Measurements from ENCODE around the gene CNTRL.
"Not testable (repeated sequence)": the region's sequence is repeated elsewhere in the genome, so short reads cannot be mapped to it uniquely, and the experiment has no call there.

The CNTRL gene

GRCh38 chr9:121138973-121139372, 64.2 kb downstream of the CNTRL start:
- DNase-seq = no peak

GRCh38 chr9:121140162-121140561, 65.4 kb downstream of the CNTRL start:
- no peak for DNase-seq

GRCh38 chr9:121141306-121141705, 66.6 kb downstream of the CNTRL start:
- DNase-seq = no peak

GRCh38 chr9:121141706-121142105, 67.0 kb downstream of the CNTRL start:
- DNase-seq = no peak

- no peak for DNase-seq
Observed at GRCh38 chr9:121143771-121144170, 69.0 kb downstream of the CNTRL start.

GRCh38 chr9:121144482-121144881, 69.7 kb downstream of the CNTRL start:
- DNase-seq = no peak

- no peak for DNase-seq
Observed at GRCh38 chr9:121150188-121150587, 75.4 kb downstream of the CNTRL start.

- no peak for DNase-seq
Observed at GRCh38 chr9:121153642-121154041, 78.9 kb downstream of the CNTRL start.

- DNase-seq = no peak
Observed at GRCh38 chr9:121154782-121155181, 80.0 kb downstream of the CNTRL start.

GRCh38 chr9:121156263-121156731, 81.5 kb downstream of the CNTRL start:
- no peak for DNase-seq

- DNase-seq = no peak
Observed at GRCh38 chr9:121157939-121158338, 83.2 kb downstream of the CNTRL start.

GRCh38 chr9:121160025-121160424, 85.3 kb downstream of the CNTRL start:
- no peak for DNase-seq

GRCh38 chr9:121168052-121168451, 93.3 kb downstream of the CNTRL start:
- no peak for DNase-seq

GRCh38 chr9:121169094-121169601, 94.4 kb downstream of the CNTRL start:
- DNase-seq = no peak

GRCh38 chr9:121171236-121171635, 96.5 kb downstream of the CNTRL start:
- no peak for DNase-seq

GRCh38 chr9:121172726-121173487, 98.2 kb downstream of the CNTRL start:
- DNase-seq = no peak

- DNase-seq = no peak
Observed at GRCh38 chr9:121173501-121173900, 98.7 kb downstream of the CNTRL start.

- DNase-seq = no peak
Observed at GRCh38 chr9:121178676-121179372, 104.1 kb downstream of the CNTRL start.

GRCh38 chr9:121179373-121179721, 104.6 kb downstream of the CNTRL start:
- DNase-seq = not testable (repeated sequence)

GRCh38 chr9:121179930-121180681, 105.4 kb downstream of the CNTRL start:
- no peak for DNase-seq

- no peak for DNase-seq
Observed at GRCh38 chr9:121182101-121182836, 107.5 kb downstream of the CNTRL start.

GRCh38 chr9:121182989-121183388, 108.2 kb downstream of the CNTRL start:
- no peak for DNase-seq
